T follicular helper cell (primary cell): ENCODE measurements around the gene MCF2L2.
"Not testable (repeated sequence)": the region's sequence is repeated elsewhere in the genome, so short reads cannot be mapped to it uniquely, and the experiment has no call there.

Experiments used
- DNase-seq: peaks from one replicate; pipeline ENCODE4 v3.0.0-alpha.2; 2020; ENCODE audit warnings: low read depth

MCF2L2 gene

DNA sequence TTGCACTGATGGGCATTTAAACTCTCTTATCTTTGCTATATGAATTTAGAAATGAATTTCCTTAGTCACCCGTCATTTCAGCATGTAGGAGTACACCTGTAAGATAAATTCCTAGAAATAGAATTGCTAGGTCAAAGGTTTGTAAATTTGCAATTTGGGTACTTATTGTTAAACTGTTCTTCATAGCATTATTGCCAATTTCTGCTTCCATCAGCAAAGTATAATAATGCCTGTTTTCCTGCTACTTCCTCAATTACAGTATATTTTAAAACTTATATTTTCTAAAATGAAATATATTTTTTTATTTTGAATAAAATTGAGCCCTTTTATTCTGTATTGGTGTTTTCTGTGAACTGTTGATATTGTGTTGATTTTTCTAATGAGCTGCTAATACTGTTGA is 16.3 kb upstream of the MCF2L2 start:
- no peak for DNase-seq

- DNase-seq, result no peak
These were observed 15.3 kb upstream of the MCF2L2 start for GRCh38 chr3:183443395-183444385.

GRCh38 chr3:183442994-183443393 is 14.6 kb upstream of the MCF2L2 start:
- no peak for DNase-seq

DNA sequence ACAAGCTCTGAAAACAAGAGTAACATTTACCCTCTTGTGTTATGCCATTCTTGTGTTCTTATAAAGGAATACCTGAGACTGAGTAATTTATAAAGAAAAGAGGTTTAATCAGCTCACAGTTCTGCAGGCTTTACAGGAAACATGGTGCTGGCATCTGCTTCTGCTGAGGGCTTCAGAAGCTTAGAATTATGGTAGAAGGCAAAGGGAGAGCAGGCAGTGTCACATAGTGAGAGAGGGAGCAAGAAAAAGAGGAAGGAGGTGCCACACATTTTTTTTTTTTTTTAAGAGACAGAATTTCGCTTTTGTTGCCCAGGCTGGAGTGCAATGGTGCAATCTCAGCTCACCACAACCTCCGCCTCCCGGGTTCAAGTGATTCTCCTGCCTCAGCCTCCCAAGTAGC is 12.1 kb upstream of the MCF2L2 start:
- DNase-seq, result not testable (repeated sequence)

DNA sequence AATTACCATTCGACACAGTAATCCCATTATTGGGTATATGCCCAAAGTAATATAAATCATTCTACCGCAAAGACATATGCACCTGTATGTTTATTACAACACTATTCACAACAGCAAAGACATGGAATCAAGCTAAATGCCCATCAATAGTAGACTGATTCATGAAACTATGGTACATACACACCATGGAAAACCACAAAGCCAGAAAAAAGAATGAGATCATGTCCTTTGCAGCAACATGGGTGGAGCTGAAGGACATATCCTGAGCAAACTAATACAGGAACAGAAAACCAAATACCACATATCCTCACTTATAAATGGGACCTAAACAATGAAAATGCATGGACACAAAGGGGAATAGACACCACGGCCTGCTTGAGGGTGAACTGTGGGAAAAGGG is 11.1 kb upstream of the MCF2L2 start:
- no peak for DNase-seq

- no peak for DNase-seq
These were observed 10.3 kb upstream of the MCF2L2 start for GRCh38 chr3:183438735-183439134.

DNA sequence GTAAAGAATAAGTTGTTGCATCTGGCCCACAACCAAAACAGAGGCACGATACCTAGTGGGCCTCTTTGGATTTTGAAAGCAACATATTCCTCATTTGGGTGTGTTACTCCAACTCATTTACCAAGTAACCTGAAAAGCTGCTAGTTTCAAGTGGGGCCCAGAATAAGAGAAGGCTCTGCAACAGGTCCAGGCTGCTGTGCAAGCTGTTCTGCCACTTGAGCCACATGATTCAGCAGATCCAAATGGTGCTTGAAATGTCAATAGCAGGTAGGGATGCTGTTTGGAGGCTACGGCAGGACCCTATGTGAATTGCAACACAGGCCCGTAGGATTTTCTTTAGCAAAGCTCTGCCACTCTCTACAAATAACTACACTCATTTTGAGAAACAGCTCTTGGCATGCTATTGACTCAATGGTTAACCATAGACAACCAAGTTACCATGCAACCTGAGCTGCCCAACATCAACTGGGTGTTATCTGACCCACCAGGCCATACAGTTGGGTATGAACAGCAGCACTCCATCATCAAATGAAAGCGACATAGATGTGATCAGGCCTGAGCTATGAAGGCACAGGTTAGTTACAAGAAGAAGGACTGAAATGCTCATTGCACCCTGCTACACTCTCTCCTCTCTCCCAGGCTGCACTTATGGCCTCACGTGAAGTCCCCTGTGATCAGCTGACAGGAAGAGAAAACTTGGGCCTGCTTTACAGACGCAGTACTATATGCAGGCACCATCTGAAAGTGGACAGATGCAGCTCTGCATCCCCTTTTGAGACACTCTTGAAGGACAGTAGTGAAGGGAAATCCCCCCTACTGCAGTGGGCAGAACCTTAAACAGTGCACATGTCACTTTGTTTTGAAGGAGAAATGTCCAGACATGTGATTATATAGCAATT is 9.5 kb upstream of the MCF2L2 start:
- DNase-seq, result no peak

GRCh38 chr3:183437061-183437460 is 8.6 kb upstream of the MCF2L2 start:
- DNase-seq, result no peak

DNA sequence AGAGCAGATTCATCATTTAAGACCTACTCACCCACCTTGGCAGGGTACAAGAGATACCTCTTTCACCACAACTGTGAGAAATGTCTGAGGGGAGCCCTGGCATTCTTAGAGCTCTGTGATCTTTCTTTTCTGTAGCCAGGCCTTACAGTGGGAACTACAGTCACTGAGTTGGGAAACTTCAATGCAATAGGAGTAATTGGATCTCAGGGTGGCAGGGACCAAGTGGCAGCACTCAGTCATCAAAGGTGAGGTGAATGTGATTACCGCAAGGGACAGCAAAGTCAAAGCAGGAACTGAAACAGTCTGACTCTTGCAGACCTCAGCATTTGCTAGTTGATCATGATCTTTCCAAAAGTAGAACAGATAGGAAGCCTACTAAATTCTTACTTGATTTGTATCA is 7.2 kb upstream of the MCF2L2 start:
- no peak for DNase-seq

DNA sequence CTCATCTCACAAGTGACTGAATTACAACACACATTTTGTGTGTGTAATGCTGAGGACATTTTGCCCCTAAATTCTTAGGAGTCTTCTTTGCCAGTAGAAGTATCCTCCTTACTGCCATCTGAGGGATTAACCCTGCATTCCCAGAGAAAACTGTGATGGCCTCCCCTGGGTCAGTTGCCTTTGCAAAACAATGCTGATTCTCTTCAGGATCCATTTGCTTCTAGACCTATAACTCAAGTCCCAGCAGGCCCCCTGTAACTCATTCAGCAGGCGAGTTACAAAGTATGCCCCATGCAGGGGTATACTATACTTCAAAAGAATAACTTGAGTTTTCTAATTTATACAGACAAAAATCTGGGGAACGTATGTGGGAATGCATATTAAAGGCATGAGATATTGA is 6.6 kb upstream of the MCF2L2 start:
- no peak for DNase-seq

DNA sequence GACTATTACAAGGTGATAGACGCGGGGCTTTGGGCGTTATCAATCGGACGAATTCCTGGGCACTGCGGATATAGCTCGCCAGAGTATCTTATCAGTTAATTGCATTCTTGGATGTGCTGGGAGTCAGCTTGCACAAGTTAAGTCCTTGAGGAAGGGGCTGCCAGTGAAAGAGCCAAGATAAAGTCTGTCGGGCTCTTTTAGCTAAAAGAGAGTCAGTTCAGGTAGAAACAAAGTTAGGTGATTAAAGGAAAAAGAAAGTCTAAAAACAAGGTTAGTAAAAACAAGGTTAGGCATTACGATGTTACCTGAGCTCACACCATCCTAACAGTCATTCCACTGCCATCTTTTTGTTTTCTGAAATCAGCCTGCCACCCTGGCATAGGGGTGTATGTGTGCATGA is 6.1 kb upstream of the MCF2L2 start:
- DNase-seq, result no peak

- DNase-seq, result no peak
These were observed 2.0 kb upstream of the MCF2L2 start for GRCh38 chr3:183430325-183430957.

GRCh38 chr3:183427876-183428446 is 458 bp downstream of the MCF2L2 start:
- no peak for DNase-seq

- DNase-seq, result no peak
These were observed 1.1 kb downstream of the MCF2L2 start for GRCh38 chr3:183427196-183427875.

DNA sequence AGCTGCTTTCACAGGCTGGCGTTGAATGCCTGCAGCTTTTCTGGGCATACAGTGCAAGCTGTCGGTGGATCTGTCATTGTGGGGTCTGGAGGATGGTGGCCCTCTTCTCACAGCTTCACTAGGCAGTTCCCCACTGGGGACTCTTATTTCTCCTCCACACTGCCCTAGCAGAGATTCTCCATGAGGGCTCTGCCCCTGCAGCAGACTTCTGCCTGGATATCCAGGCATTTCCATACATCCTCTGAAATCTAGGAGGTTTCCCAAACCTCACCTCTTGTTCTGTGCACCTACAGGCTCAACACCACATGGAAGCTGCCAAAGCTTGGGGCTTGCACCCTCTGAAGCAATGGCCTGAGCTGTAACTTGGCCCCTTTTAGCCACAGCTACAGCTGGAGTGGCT is 9.6 kb downstream of the MCF2L2 start:
- not testable (repeated sequence) for DNase-seq

DNA sequence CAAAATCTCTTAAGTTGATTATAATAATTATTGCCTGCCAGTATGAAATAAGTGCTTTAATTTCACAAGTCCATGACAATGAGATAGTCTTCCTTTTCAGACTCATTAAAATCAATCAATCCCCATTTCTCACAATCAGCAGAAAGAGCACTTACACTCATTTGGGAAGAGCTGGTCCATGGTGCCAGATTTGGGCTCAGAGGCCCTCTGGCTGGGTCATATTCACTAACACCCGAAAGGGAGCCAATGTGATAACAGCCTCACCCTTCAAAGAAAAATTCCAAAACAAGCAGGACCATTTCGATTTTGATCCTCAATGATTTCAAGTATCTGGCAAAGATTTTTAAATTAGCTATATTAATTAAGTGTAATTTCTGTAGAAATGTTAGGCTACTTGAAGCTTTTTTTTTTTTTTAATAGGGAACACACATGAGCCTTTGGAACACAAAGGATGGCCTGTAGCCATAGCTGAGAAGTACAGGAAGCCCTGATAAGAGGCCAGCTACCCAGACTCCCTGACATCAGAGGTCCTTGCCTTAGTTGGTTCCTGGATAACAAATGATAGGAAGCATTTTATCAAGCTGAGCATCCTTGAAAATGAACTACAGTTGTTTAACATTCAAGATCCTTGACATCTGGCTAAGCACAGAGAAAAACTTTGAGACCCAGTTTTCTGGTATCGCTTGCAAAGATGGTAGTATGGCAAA is 17.1 kb downstream of the MCF2L2 start:
- no peak for DNase-seq

DNA sequence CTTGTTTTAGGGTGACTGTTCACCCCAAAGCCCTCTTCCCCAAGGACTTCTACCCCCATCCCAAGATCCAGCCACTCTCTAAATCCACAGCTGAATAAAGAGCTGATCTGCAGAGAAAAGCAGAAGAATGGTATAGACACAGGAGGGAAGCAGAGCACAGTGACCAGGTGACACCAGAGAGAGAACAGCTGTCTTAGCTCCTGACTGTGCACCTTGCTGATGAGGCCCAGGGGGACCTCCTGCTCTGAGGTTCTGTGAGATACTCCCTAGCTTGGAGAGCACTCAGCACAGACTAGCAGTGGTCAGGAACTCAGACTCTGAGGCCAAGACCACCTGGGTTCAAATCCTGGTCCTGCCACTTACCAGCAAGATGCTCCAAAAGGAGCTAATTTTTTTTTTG is 17.7 kb downstream of the MCF2L2 start:
- DNase-seq, result no peak

DNA sequence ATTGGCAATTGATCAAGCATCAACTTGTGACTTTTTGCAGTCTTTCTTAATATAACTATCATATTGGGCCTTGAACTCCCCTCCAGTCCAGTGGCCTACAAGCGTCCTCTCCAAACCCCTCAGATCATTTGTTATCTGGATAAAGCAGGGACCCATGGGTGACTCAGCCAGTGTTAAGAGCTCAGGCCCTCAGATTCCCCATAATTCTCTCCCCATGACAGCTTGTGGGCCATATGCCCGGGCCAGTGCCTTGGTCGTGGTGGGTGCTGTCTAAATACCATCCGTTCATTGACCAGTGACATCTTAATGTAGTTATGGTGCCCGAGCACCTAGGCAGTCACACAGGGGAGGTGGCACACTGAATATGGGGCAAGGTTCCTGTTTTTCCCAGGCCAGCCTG is 18.1 kb downstream of the MCF2L2 start:
- no peak for DNase-seq

DNA sequence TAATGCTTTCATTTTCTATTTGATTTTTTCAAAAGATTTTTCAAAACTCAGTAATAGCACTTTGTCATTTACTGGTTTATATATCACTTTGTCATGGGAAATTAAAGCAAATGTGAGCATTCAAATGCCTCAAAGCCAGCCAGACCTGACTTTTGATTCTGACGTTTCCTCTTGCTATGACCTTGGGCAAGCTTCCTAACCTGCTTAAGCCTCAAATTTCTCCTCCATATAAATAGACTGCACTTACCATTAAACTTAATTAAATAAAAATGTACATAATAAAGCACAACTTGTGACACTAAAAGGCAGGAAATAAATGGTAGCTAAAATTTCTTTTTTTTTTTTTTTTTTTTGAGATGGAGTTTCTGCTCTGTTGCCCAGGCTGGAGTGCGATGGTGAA is 19.2 kb downstream of the MCF2L2 start:
- no peak for DNase-seq

GRCh38 chr3:183401678-183402077 is 26.7 kb downstream of the MCF2L2 start:
- no peak for DNase-seq

GRCh38 chr3:183400352-183400751 is 28.1 kb downstream of the MCF2L2 start:
- DNase-seq, result no peak
